Gastrocnemius medialis (tissue), 4 donors: Measurements from ENCODE around the gene DISP3.

Experiments used
- POLR2A ChIP-seq, 2 donors: fragments of 450-650 bp; IDR thresholded peaks; one replicate each; pipeline ENCODE4 v1.6.1; 2017; ENCODE audit warnings: antibody characterized with exemption in 2 of 2, mild to moderate bottlenecking in 2 of 2, moderate library complexity in 2 of 2
- TF ChIP-seq, protein P1 (sequence below), 5 experiments: fragments of 450-650 bp in 3 of 5; fragments of 200-600 bp in 2 of 5; sonication (generic) in 2 of 5; IDR thresholded peaks in 4 of 5; conservative IDR thresholded peaks in 1 of 5; 1 replicate in 4 of 5; 2 replicates in 1 of 5; pipeline ENCODE4 v1.5.1; 2016 to 2019; ENCODE audit warnings: antibody characterized with exemption in 5 of 5, mild to moderate bottlenecking in 3 of 5, moderate library complexity in 3 of 5

DNA sequence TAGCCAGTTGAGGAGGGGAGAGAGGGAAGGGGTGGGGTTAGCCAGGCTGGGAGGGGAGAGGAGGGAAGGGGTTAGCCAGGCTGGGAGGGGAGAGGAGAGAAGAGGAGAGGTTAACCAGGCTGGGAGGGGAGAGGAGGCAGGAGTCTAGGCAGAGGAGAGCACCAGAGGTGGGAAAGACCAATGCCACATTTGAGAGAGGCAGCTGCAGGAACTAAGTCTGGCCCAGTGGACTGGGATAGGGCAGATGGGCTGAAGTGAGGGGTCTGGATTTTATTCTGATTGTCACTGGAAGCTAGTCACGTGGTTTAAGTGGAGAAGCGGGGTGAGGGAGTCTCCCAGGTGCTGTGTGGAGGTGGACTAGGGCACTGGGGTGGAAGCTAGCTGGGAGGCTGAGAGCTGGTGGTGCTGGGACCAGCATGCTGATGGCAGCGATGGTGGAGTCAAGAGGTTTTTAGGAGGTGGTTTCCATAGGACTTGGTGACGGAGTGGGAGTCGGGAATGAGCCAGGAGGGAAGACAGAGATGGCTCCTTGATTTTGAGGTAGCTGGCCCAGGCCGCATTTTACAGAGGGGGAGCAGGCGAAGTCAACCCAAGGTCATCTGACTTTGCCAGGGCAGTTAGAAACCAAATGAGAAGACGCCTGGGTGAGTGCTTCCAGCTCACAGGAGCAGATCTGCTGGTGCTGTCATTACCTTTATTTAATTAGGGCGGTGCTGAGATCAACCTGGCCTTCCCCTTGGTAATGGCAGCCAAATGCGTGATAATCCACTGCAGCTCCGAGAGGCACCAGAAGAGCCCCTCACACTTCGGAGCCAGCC lies 42.8 kb downstream of the DISP3 start:
- TF ChIP-seq, protein P1, sequence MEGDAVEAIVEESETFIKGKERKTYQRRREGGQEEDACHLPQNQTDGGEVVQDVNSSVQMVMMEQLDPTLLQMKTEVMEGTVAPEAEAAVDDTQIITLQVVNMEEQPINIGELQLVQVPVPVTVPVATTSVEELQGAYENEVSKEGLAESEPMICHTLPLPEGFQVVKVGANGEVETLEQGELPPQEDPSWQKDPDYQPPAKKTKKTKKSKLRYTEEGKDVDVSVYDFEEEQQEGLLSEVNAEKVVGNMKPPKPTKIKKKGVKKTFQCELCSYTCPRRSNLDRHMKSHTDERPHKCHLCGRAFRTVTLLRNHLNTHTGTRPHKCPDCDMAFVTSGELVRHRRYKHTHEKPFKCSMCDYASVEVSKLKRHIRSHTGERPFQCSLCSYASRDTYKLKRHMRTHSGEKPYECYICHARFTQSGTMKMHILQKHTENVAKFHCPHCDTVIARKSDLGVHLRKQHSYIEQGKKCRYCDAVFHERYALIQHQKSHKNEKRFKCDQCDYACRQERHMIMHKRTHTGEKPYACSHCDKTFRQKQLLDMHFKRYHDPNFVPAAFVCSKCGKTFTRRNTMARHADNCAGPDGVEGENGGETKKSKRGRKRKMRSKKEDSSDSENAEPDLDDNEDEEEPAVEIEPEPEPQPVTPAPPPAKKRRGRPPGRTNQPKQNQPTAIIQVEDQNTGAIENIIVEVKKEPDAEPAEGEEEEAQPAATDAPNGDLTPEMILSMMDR (IDR thresholded peaks at IDR 0.05 in 4 of 5, conservative IDR thresholded peaks at IDR 0.05 in 1 of 5) = no peak
- no peak for TF ChIP-seq POLR2A (IDR thresholded peaks at IDR 0.05)
